ENCODE data around the gene ARHGEF3.

The ARHGEF3 gene

DNA sequence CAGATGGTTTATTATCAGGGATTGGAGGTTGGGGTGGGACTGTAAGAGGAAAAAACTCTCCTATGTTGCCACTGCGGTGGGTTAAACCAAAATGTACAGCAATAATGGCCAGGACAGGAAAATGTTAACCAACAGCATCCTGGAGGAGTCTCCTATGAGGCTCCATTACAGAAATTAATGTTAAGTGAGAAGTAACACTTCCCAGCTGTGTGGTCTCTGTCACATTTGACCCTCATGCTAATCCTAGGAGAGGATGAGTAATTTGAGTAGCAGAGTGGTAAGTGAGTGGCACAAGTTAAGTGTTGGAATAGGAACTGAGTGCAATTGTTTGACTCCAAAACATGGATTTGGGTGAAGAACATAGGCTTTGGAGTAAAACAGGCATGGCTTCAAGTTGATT, 39.0 kb downstream of the ARHGEF3 start:
- no peak overlapping the region for H3K4me3 ChIP-seq (replicated peaks; ENCODE audit: insufficient read depth, low read length)
- DNase-seq (ENCODE audit: low read depth in 1 of 2, low spot score in 1 of 2) = no peak
- no peak overlapping the region for H3K27ac ChIP-seq (replicated peaks)
- TF ChIP-seq, protein P1, sequence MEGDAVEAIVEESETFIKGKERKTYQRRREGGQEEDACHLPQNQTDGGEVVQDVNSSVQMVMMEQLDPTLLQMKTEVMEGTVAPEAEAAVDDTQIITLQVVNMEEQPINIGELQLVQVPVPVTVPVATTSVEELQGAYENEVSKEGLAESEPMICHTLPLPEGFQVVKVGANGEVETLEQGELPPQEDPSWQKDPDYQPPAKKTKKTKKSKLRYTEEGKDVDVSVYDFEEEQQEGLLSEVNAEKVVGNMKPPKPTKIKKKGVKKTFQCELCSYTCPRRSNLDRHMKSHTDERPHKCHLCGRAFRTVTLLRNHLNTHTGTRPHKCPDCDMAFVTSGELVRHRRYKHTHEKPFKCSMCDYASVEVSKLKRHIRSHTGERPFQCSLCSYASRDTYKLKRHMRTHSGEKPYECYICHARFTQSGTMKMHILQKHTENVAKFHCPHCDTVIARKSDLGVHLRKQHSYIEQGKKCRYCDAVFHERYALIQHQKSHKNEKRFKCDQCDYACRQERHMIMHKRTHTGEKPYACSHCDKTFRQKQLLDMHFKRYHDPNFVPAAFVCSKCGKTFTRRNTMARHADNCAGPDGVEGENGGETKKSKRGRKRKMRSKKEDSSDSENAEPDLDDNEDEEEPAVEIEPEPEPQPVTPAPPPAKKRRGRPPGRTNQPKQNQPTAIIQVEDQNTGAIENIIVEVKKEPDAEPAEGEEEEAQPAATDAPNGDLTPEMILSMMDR (IDR thresholded peaks at IDR 0.05; ENCODE audit: insufficient read depth, low read length) = no peak
- TF ChIP-seq GABPA (IDR thresholded peaks at IDR 0.05; ENCODE audit: low read depth) (no peak), POLR2AphosphoS5 (IDR thresholded peaks at IDR 0.05; ENCODE audit: low read depth) (no peak), SPI1 (IDR thresholded peaks at IDR 0.05; ENCODE audit: borderline replicate concordance, low read depth) (no peak)
- TF ChIP-seq, protein P2, sequence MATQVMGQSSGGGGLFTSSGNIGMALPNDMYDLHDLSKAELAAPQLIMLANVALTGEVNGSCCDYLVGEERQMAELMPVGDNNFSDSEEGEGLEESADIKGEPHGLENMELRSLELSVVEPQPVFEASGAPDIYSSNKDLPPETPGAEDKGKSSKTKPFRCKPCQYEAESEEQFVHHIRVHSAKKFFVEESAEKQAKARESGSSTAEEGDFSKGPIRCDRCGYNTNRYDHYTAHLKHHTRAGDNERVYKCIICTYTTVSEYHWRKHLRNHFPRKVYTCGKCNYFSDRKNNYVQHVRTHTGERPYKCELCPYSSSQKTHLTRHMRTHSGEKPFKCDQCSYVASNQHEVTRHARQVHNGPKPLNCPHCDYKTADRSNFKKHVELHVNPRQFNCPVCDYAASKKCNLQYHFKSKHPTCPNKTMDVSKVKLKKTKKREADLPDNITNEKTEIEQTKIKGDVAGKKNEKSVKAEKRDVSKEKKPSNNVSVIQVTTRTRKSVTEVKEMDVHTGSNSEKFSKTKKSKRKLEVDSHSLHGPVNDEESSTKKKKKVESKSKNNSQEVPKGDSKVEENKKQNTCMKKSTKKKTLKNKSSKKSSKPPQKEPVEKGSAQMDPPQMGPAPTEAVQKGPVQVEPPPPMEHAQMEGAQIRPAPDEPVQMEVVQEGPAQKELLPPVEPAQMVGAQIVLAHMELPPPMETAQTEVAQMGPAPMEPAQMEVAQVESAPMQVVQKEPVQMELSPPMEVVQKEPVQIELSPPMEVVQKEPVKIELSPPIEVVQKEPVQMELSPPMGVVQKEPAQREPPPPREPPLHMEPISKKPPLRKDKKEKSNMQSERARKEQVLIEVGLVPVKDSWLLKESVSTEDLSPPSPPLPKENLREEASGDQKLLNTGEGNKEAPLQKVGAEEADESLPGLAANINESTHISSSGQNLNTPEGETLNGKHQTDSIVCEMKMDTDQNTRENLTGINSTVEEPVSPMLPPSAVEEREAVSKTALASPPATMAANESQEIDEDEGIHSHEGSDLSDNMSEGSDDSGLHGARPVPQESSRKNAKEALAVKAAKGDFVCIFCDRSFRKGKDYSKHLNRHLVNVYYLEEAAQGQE (IDR thresholded peaks at IDR 0.05; ENCODE audit: insufficient replicate concordance, low read depth) = no peak
- H3K27me3 ChIP-seq (ENCODE audit: insufficient read depth, poor library complexity, severe bottlenecking) = no peaks in the 10 kb centered on the region

DNA sequence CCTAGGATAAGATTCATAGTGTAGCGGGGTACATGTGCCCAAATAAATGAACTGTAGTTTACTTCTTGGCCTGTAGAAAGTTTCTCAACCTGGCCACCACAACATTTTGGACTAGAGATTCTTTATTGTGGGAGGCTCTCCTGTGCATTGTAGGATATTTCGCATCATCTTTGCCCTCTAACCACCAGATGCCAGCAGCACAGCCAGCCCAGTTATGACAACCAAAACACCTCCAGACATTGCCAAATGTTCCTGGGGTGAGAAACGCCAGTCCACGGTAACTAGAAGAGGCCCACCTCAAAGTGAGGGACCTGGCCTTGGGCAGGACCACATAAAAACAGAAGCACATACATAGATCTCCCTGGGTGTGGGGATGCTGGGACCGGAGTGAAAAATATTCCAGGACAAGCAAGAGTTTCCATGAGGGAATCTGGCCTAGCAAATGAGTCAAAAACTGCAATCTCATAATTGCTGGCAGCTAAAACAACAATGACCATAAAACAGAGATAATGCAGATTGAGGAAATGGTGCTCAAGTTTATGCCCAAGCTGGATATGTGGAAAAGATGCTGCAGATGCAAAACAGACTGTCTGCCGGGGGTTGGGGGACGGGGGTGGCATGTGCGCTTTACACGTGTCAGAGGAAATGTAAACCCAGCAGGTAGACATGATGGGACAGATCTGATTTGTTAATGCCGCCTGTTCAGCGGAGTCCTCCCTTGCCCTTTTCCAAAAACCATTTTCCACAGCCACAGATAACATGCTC, 39.7 kb downstream of the ARHGEF3 start:
- Histone ChIP-seq H3K4me3 (replicated peaks; ENCODE audit: insufficient read depth, low read length) (no peak overlapping the region), H3K27me3 (ENCODE audit: insufficient read depth, poor library complexity, severe bottlenecking) (no peaks in the 10 kb centered on the region), H3K27ac (replicated peaks) (no peak overlapping the region)
- no peak for DNase-seq (ENCODE audit: low read depth in 1 of 2, low spot score in 1 of 2)
- TF ChIP-seq, protein P2 (IDR thresholded peaks at IDR 0.05; ENCODE audit: insufficient replicate concordance, low read depth) = no peak
- no peak for TF ChIP-seq GABPA (IDR thresholded peaks at IDR 0.05; ENCODE audit: low read depth)
- no peak for TF ChIP-seq POLR2AphosphoS5 (IDR thresholded peaks at IDR 0.05; ENCODE audit: low read depth)
- TF ChIP-seq SPI1 (IDR thresholded peaks at IDR 0.05; ENCODE audit: borderline replicate concordance, low read depth) = no peak
- TF ChIP-seq, protein P1 (IDR thresholded peaks at IDR 0.05; ENCODE audit: insufficient read depth, low read length) = no peak

- no peak overlapping the region for H3K27ac ChIP-seq (replicated peaks)
- TF ChIP-seq, protein P2 (IDR thresholded peaks at IDR 0.05; ENCODE audit: insufficient replicate concordance, low read depth) = no peak
- TF ChIP-seq GABPA (IDR thresholded peaks at IDR 0.05; ENCODE audit: low read depth) (no peak), SPI1 (IDR thresholded peaks at IDR 0.05; ENCODE audit: borderline replicate concordance, low read depth) (no peak), POLR2AphosphoS5 (IDR thresholded peaks at IDR 0.05; ENCODE audit: low read depth) (no peak)
- TF ChIP-seq, protein P1 (IDR thresholded peaks at IDR 0.05; ENCODE audit: insufficient read depth, low read length) = no peak
- no peak overlapping the region for H3K4me3 ChIP-seq (replicated peaks; ENCODE audit: insufficient read depth, low read length)
- no peak for DNase-seq (ENCODE audit: low read depth in 1 of 2, low spot score in 1 of 2)
- no peaks in the 10 kb centered on the region for H3K27me3 ChIP-seq (ENCODE audit: insufficient read depth, poor library complexity, severe bottlenecking)
These were observed 40.7 kb downstream of the ARHGEF3 start for GRCh38 chr3:56761023-56761422.
